ENCODE data around the gene VAV2. TPM values are rescaled to one million over a fixed set of nuclear protein-coding genes. Genes with fewer than 3 reads are reported as not detected.

VAV2 gene
- total RNA-seq, 1 donor from 2014 or later, result 12.7 TPM

- no peak overlapping the region for H3K27ac ChIP-seq
- H3K27me3 ChIP-seq, result no peaks in the 10 kb centered on the region
- no peak for DNase-seq (ENCODE audit: low spot score in 2 of 2)
- intact Hi-C loops (cut with DNase I), result no loop called here
- no peaks in the 10 kb centered on the region for H3K4me1 ChIP-seq
- no peaks in the 10 kb centered on the region for H3K9me3 ChIP-seq
- H3K36me3 ChIP-seq, result no peaks in the 10 kb centered on the region
- H3K4me3 ChIP-seq, result no peak overlapping the region
- TF ChIP-seq CTCF (IDR thresholded peaks at IDR 0.05), result no peak
Observed at GRCh38 chr9:133910855-133911514, 81.1 kb downstream of the VAV2 start.

DNA sequence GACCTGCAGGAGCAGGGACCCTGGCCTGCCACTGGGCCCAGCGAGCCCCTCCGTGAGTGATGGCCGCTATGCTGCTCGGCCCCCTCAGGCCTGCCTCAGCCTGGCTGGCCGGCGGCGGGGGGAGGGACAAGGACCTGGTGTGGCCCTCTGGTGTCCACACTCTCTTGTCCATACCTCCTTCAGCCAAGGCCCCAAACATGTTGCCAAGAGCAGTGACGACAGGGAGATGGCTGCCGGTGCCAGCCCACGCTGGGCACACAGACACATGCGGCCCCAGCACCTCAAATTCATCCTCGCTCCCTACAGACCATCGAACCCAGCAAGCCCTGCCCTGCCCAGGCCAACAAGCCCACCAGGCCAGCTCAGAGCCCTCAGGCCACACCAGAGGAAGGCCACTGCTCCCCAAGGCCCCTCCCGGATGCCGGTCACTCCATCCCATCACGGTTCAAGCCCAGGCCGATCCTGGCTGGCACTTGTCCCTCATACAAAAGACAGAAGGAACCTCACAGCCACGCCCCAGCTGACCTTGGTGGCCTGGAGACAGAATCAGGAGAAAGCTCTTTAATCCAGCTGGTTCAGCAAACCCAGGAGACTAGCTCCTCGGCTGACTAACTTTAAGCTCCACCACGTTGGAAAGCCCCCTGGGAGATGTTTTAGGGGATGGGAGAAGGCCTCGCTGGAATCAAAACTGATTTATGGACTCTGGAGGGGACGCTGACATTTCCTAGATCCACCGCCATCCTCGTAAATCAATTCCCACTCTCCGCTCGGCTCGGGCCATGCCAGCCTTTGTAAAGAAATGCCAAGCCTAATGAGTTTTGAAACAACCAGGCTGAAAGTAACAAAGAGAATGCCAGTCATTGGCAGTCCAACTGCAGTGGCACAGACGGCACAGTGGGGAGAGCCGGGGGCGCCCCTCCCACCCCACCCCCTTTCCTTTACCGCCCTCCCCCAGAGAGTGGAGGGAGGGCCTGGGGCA is 84.9 kb downstream of the VAV2 start:
- Histone ChIP-seq H3K27ac (no peak overlapping the region), H3K4me3 (no peak overlapping the region), H3K27me3 (no peaks in the 10 kb centered on the region), H3K9me3 (no peaks in the 10 kb centered on the region), H3K36me3 (no peaks in the 10 kb centered on the region), H3K4me1 (no peaks in the 10 kb centered on the region)
- no peak for DNase-seq (ENCODE audit: low spot score in 2 of 2)
- intact Hi-C loops (cut with DNase I), result no loop called here
- no peak for TF ChIP-seq CTCF (IDR thresholded peaks at IDR 0.05)

DNA sequence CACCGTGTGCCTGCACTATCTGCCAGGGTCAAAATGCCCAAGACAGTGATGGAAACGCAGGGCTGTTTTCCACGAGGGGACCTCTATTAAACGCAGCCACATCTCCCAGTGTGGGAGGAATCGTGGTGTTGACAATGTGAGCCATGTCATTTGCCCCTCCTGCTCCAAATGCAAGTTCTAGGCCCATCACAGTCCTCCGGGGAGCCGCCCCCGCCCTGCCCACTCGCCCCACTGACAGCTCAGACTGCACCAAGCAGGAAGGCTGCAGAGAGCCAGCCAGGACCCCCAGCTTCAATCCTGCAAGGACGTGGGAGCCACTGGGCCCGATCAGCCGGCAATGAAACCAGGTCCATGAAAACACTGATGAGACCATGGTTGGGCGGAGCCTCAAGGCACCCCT is 85.9 kb downstream of the VAV2 start:
- Histone ChIP-seq H3K9me3 (no peaks in the 10 kb centered on the region), H3K36me3 (no peaks in the 10 kb centered on the region), H3K27me3 (no peaks in the 10 kb centered on the region), H3K27ac (no peak overlapping the region), H3K4me3 (no peak overlapping the region), H3K4me1 (no peaks in the 10 kb centered on the region)
- DNase-seq (ENCODE audit: low spot score in 2 of 2), result no peak
- intact Hi-C loops (cut with DNase I), result no loop called here
- no peak for TF ChIP-seq CTCF (IDR thresholded peaks at IDR 0.05)

DNA sequence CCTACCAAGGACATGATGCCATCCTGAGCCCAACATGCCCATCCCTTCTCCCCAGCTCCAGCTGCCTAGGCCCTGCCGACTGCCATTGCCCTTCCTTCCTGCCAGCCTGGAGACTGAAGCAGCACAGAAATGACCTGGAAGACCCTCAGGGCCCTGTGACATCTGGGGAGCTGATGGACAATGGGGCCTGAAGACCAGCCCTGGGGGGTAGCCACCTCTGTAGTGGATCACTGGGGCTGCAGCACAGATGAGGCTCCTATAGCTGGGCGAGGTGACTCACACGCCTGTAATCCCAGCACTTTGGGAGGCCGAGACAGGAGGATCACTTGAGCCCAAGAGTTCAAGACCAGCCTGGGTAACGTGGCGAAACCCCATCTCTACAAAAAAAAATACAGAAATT is 86.6 kb downstream of the VAV2 start:
- TF ChIP-seq CTCF (IDR thresholded peaks at IDR 0.05), result no peak
- Histone ChIP-seq H3K4me1 (no peaks in the 10 kb centered on the region), H3K27ac (no peak overlapping the region), H3K4me3 (no peak overlapping the region), H3K27me3 (no peaks in the 10 kb centered on the region), H3K9me3 (no peaks in the 10 kb centered on the region), H3K36me3 (no peaks in the 10 kb centered on the region)
- DNase-seq (ENCODE audit: low spot score in 2 of 2), result no peak
- intact Hi-C loops (cut with DNase I), result no loop called here

DNA sequence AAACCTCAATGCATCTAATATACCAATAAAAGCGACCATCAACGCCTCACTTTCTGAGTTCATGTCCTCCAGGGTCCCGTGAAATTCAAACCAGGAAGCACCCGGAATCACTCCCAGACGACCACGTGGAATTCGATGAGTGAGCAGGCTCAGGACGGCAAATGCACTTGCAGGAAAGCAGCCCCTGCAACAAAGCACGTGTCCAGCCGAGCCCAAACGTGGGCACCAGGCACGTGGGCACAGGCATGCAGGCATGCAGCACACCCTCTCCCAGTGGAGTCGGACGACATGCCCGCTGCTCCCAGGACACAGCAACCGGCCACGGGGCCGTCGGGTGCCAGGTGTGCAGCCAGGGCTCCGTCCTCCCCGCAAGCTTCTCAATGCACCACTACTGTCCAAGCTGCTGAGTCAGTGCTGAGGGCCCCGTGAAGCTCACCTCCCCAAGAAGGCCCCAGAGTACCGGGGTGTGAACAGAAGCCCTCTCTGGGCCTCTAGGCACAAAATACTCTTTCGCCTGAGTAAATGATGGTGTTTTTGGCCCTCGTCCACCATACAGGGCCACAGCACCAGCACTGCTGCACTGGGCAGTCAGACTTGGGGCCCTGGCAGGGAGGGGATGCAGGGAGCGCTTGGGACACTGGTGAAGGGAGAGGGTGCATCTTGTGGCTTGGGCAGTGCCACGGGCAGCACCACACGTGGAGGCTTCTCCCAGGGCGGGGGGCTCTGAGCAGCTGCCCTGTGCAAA is 87.6 kb downstream of the VAV2 start:
- no peaks in the 10 kb centered on the region for H3K4me1 ChIP-seq
- no peak overlapping the region for H3K27ac ChIP-seq
- H3K4me3 ChIP-seq, result no peak overlapping the region
- H3K9me3 ChIP-seq, result no peaks in the 10 kb centered on the region
- DNase-seq (ENCODE audit: low spot score in 2 of 2), result no peak
- intact Hi-C loops (cut with DNase I), result no loop called here
- H3K36me3 ChIP-seq, result no peaks in the 10 kb centered on the region
- H3K27me3 ChIP-seq, result no peaks in the 10 kb centered on the region
- no peak for TF ChIP-seq CTCF (IDR thresholded peaks at IDR 0.05)
